ENCODE measurements around the gene MATK. TPM values are rescaled to one million over a fixed set of nuclear protein-coding genes. Genes with fewer than 3 reads are reported as not detected.

MATK gene
- total RNA-seq, 1 donor from 2014 or later = 0.35 TPM

- DNase-seq (ENCODE audit: low read depth) = no peak
Observed at GRCh38 chr19:3751236-3751635, 34.9 kb downstream of the MATK start.

DNA sequence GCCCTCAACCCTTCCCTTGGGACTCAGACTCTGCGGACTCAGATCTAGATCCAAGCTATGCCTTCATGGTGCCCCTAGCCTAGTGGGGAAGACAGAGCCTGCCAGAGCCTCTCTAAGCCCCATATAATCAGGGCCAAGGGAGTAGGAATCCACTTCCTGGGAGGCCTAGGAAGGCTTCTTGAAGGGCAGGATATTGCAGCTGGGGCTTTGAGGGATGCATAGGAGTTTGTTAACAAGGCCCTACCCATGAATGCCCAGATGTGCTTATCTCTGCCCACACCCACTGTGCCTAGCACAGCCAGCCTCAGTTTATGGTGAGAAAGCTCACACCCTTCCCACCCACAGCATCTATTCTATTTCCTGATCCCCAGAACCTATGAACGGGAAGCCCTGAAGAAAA lies 36.0 kb downstream of the MATK start:
- no peak for DNase-seq (ENCODE audit: low read depth)

GRCh38 chr19:3748965-3749364 lies 37.2 kb downstream of the MATK start:
- DNase-seq (ENCODE audit: low read depth) = no peak

GRCh38 chr19:3746371-3747056 lies 39.7 kb downstream of the MATK start:
- no peak for DNase-seq (ENCODE audit: low read depth)

DNA sequence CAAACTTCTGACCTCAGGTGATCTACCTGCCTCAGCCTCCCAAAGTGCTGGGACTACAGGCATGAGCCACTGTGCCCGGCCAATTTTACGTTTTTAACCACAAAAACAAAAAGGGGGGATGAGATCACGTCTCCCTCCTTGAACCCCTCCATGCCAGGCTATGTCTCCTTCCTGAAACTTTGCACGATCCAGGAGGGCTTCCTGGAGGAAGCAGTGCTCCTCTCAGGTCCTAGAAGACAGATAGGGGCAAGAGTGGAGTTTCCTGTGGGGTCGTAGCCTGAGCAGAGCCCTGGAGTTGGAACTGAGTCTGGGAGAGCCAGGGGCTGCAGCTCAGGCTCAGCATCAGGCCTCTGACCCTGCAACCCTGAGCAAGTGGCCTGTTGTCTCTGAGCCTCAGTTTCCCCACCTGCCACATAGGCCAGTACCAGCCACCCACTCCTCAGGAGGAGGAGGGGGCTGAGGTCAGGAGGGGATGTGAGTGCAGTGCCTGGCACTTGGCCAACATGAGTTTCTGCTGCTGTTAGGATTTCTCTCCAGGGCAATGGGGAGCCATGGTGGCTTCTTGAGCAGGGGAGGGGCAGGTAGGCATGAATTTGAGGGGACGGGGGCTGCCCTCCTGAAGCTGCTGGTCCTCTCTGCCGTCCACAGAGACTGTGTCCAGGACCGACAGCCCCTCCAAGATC lies 40.7 kb downstream of the MATK start:
- DNase-seq (ENCODE audit: low read depth) = no peak

DNA sequence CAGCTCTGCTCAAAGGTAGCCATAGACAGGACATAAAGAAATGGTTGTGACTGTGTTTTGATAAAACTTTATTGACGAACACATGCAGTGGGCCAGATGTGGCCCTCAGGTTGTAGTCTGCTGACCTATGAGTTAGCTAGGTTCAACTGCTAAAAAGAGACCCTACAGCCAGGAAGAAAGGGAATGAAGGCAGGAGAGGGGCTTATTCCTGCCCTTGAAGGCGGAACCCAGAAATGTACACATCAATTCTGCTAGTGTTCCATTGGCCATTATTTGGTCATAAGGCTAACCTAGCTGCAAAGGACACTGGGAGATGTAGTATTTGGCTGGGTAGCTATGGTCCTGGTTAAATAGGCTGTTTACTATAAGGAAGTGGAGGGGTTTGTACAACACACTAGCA lies 42.7 kb downstream of the MATK start:
- DNase-seq (ENCODE audit: low read depth) = no peak

DNA sequence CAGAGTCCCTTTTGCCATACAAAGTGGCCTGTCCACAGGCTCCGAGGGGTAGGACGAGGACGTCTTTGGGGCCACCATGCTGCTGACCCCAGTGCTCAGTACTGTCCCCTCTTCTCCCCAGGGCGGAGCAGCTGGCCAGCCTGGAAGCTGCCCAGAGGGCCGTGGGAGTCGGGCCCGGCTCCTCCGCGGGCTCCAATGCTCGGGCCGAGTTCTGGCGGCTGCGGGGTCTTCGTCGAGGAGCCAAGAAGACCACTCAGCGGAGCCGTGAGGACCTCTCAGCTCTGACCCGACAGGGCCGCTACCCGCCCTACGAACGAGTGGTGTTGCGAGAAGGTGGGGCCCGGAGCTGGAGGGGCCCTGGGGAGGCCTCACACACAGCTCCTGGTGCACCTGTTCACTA lies 45.8 kb downstream of the MATK start:
- no peak for DNase-seq (ENCODE audit: low read depth)

GRCh38 chr19:3738477-3739220 lies 47.5 kb downstream of the MATK start:
- no peak for DNase-seq (ENCODE audit: low read depth)

- DNase-seq (ENCODE audit: low read depth) = no peak
Observed at GRCh38 chr19:3737487-3738205, 48.5 kb downstream of the MATK start.

- no peak for DNase-seq (ENCODE audit: low read depth)
Observed at GRCh38 chr19:3736106-3736724, 50.0 kb downstream of the MATK start.

GRCh38 chr19:3734310-3734600 lies 51.9 kb downstream of the MATK start:
- DNase-seq (ENCODE audit: low read depth) = no peak

DNA sequence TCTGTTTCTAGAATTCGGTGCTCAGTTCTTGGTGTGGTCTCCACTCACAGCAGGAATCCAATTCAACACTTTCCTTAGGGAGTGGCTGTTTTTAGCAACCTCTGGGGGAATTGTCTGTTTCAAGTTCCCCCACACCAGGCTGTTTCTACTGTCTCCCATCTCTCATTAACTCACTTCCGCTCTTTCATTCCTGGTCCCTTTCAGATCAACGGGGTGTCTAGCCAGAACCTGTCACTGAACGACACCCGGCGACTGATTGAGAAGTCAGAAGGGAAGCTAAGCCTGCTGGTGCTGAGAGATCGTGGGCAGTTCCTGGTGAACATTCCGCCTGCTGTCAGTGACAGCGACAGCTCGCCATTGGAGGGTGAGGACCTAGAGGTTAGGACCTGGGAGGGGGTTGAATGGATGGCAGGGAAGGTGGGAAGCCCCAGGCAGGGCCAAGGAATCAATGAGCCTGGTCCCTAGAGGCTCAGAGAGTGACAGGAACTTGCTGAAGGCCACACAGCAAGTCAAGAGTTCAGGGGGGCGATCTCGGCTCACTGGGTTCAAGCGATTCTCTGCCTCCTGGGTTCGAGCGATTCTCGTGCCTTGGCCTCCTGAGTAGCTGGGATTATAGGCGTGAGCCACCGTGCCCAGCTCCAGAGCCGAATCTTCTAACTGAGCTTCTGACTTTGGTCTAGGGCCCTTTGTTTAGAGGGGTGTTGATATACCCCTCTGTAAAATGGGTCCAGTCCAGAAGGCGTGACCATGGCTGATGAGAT lies 52.5 kb downstream of the MATK start:
- DNase-seq (ENCODE audit: low read depth) = no peak

- DNase-seq (ENCODE audit: low read depth) = no peak
Observed at GRCh38 chr19:3732108-3732507, 54.1 kb downstream of the MATK start.

DNA sequence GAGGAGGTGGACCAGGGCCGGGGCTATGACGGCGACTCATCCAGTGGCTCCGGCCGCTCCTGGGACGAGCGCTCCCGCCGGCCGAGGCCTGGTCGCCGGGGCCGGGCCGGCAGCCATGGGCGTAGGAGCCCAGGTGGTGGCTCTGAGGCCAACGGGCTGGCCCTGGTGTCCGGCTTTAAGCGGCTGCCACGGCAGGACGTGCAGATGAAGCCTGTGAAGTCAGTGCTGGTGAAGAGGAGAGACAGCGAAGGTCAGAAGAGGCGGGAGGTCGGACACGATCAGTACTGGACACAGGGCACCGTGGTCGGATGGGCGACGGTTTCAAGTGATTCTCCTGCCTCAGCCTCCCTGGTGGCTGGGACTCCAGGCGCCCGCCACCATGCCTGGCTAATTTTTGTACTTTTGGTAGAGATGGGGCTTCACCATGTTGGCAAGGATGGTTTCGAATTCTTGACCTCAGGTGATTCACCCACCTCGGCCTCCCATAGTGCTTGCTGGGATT lies 55.7 kb downstream of the MATK start:
- no peak for DNase-seq (ENCODE audit: low read depth)

Other genes starting within 250 kb of the MATK start
- gene TEKTIP1, start 247.2 kb downstream of the MATK start, total RNA-seq = not detected in 2 replicates
- 156 and 227 TPM in 2 replicates for gene MFSD12, start 228.8 kb downstream of the MATK start, total RNA-seq
- gene HMG20B, start 213.4 kb downstream of the MATK start, total RNA-seq = 84.2 and 93.8 TPM in 2 replicates
- gene GIPC3, start 200.9 kb downstream of the MATK start, total RNA-seq = not detected in 2 replicates
- 0.50 TPM in 1 of 2 replicates, not detected in the other for gene TBXA2R, start 179.5 kb downstream of the MATK start, total RNA-seq
- gene CACTIN, start 159.6 kb downstream of the MATK start, total RNA-seq = 19.1 and 32.4 TPM in 2 replicates
- 8.0 and 38.4 TPM in 2 replicates for gene PIP5K1C, start 85.9 kb downstream of the MATK start, total RNA-seq
- 1.1 and 11.5 TPM in 2 replicates for gene TJP3, start 78.0 kb downstream of the MATK start, total RNA-seq
- 24.7 and 26.6 TPM in 2 replicates for gene APBA3, start 24.7 kb downstream of the MATK start, total RNA-seq
- 14.9 and 82.8 TPM in 2 replicates for gene MRPL54, start 23.7 kb downstream of the MATK start, total RNA-seq
- gene RAX2, start 14.2 kb downstream of the MATK start, total RNA-seq = not detected in 2 replicates
- gene ZFR2, start 82.7 kb upstream of the MATK start, total RNA-seq = 0.25 TPM in 1 of 2 replicates, not detected in the other
- gene ATCAY, start 94.3 kb upstream of the MATK start, total RNA-seq = not detected in 2 replicates
- gene NMRK2, start 146.7 kb upstream of the MATK start, total RNA-seq = not detected in 2 replicates
- 217 and 258 TPM in 2 replicates for gene DAPK3, start 184.7 kb upstream of the MATK start, total RNA-seq
- gene EEF2, start 199.1 kb upstream of the MATK start, total RNA-seq = 1,993 and 2,707 TPM in 2 replicates
- gene PIAS4, start 221.4 kb upstream of the MATK start, total RNA-seq = 13.2 and 31.2 TPM in 2 replicates